GM18505 (cell line): Measurements from ENCODE around the gene MARCHF10.

Source experiments
- ATAC-seq: cut with Tn5 transposase; IDR thresholded peaks from one replicate; pipeline ENCODE4 v1.9.1; 2021; ENCODE audit not compliant: unreplicated experiment
- POLR2A ChIP-seq: IDR thresholded peaks from 4 replicates; pipeline ENCODE4 v1.6.1; 2011; ENCODE audit warnings: borderline replicate concordance; ENCODE audit not compliant: insufficient read depth, insufficient read length; ENCODE audit errors: extremely low read depth

MARCHF10 gene

GRCh38 chr17:62760945-62761267 is 47.2 kb downstream of the MARCHF10 start:
- no peak for ATAC-seq
- no peak for TF ChIP-seq POLR2A

- ATAC-seq, result no peak
- TF ChIP-seq POLR2A, result no peak
Measured at GRCh38 chr17:62760059-62760944, 47.8 kb downstream of the MARCHF10 start.

GRCh38 chr17:62757500-62757951 is 50.6 kb downstream of the MARCHF10 start:
- TF ChIP-seq POLR2A, result no peak
- no peak for ATAC-seq

GRCh38 chr17:62756198-62756597 is 51.9 kb downstream of the MARCHF10 start:
- ATAC-seq, result no peak
- no peak for TF ChIP-seq POLR2A

- ATAC-seq, result no peak
- no peak for TF ChIP-seq POLR2A
Measured at GRCh38 chr17:62755141-62755851, 52.8 kb downstream of the MARCHF10 start.

GRCh38 chr17:62754631-62755030 is 53.5 kb downstream of the MARCHF10 start:
- no peak for ATAC-seq
- no peak for TF ChIP-seq POLR2A

GRCh38 chr17:62753562-62753961 is 54.6 kb downstream of the MARCHF10 start:
- ATAC-seq, result no peak
- TF ChIP-seq POLR2A, result no peak

GRCh38 chr17:62751060-62751691 is 56.9 kb downstream of the MARCHF10 start:
- TF ChIP-seq POLR2A, result no peak

GRCh38 chr17:62750631-62751051 is 57.5 kb downstream of the MARCHF10 start:
- TF ChIP-seq POLR2A, result no peak
- no peak for ATAC-seq

More at GRCh38 chr17:62751060-62751691, 56.9 kb downstream of the MARCHF10 start:
- no peak for ATAC-seq

GRCh38 chr17:62749926-62750325 is 58.2 kb downstream of the MARCHF10 start:
- no peak for TF ChIP-seq POLR2A
- ATAC-seq, result no peak

- no peak for ATAC-seq
- no peak for TF ChIP-seq POLR2A
Measured at GRCh38 chr17:62746941-62747340, 61.2 kb downstream of the MARCHF10 start.

GRCh38 chr17:62745806-62746205 is 62.3 kb downstream of the MARCHF10 start:
- TF ChIP-seq POLR2A, result no peak
- no peak for ATAC-seq

GRCh38 chr17:62744259-62744658 is 63.9 kb downstream of the MARCHF10 start:
- no peak for TF ChIP-seq POLR2A
- ATAC-seq, result no peak
